IMR-90 (cell line): ENCODE results near the gene C3orf18. TPM values are rescaled to one million over a fixed set of nuclear protein-coding genes. Genes with fewer than 3 reads are reported as not detected.
A peak's percentile ranks its signal among the peaks of the same experiment; 100 is the strongest.

Experiments used
- ATAC-seq: fragments of 200-7000 bp; cut with Tn5 transposase; 2 replicates; pipeline ENCODE4 v1.9.1; 2020; ENCODE audit warnings: low read depth, mild to moderate bottlenecking, moderate library complexity
- BruUV-seq: library from RNA; stranded (reverse); fragments of 400-500 nt; replicated peaks from 2 replicates; lab custom pipeline; 2021; lab: Mats Ljungman, UMichigan
- CTCF ChIA-PET: fragments of 300-600 bp; formaldehyde crosslinking; extraction: SDS; loops from one replicate; lab custom pipeline; 2021; ENCODE audit warnings: antibody characterized with exemption; lab: Yijun Ruan, JAX
- POLR2A ChIA-PET: fragments of 300-600 bp; sonication (Branson Sonifier 250); formaldehyde crosslinking; loops from one replicate; lab custom pipeline; 2022; ENCODE audit warnings: antibody characterized with exemption; ENCODE audit not compliant: unreplicated experiment; lab: Charles Lee
- DNase-seq: peaks from one replicate; pipeline ENCODE4 v3.0.0; 2013
- H2AFZ ChIP-seq: replicated peaks from 2 replicates; pipeline ENCODE3; 2013; ENCODE audit warnings: low read length, mild to moderate bottlenecking; ENCODE audit not compliant: poor library complexity
- H2AK5ac ChIP-seq: 2 replicates; pipeline ENCODE4 v1.6.1; 2013; ENCODE audit warnings: low read depth, low read length, inconsistent platforms
- H2AK9ac ChIP-seq: replicated peaks from 2 replicates; pipeline ENCODE3; 2013; ENCODE audit warnings: mild to moderate bottlenecking, low read depth, low read length, moderate library complexity; ENCODE audit not compliant: poor library complexity
- H2BK120ac ChIP-seq: 2 replicates; pipeline ENCODE4 v1.6.1; 2013; ENCODE audit warnings: low read depth, low read length, inconsistent platforms
- H2BK15ac ChIP-seq: 3 replicates; pipeline ENCODE4 v1.6.1; 2013; ENCODE audit warnings: low read depth, low read length, inconsistent platforms
- H2BK20ac ChIP-seq: 2 replicates; pipeline ENCODE4 v1.6.1; 2013; ENCODE audit warnings: low read depth, mild to moderate bottlenecking, inconsistent platforms, low read length, moderate library complexity
- H2BK5ac ChIP-seq: 2 replicates; pipeline ENCODE4 v1.6.1; 2013; ENCODE audit warnings: mild to moderate bottlenecking, low read depth, low read length, inconsistent platforms; ENCODE audit not compliant: poor library complexity, severe bottlenecking
- H3K14ac ChIP-seq: replicated peaks from 2 replicates; pipeline ENCODE4 v1.6.1; 2013; ENCODE audit warnings: low read depth, low read length, inconsistent platforms
- H3K18ac ChIP-seq: 2 replicates; pipeline ENCODE4 v1.6.1; 2013; ENCODE audit warnings: low read depth, low read length, control low read depth
- H3K23ac ChIP-seq: 2 replicates; pipeline ENCODE4 v1.6.1; 2013; ENCODE audit warnings: low read depth, low read length, inconsistent platforms
- H3K27ac ChIP-seq: 2 replicates; pipeline ENCODE4 v1.5.1; 2013; ENCODE audit warnings: mild to moderate bottlenecking, control low read depth, low read length; ENCODE audit not compliant: insufficient read depth
- H3K27me3 ChIP-seq: 2 replicates; pipeline ENCODE4 v1.6.1; 2013; ENCODE audit warnings: low read length; ENCODE audit not compliant: control insufficient read depth, insufficient read depth
- H3K36me3 ChIP-seq: 2 replicates; pipeline ENCODE4 v1.6.1; 2013; ENCODE audit warnings: low read length, mixed read lengths; ENCODE audit not compliant: control insufficient read depth, insufficient read depth
- H3K4ac ChIP-seq: 2 replicates; pipeline ENCODE4 v1.6.1; 2013; ENCODE audit warnings: low read depth, low read length, inconsistent platforms
- H3K4me1 ChIP-seq: 2 replicates; pipeline ENCODE4 v1.6.1; 2013; ENCODE audit warnings: low read length, mixed read lengths; ENCODE audit not compliant: control insufficient read depth, insufficient read depth
- H3K4me2 ChIP-seq: 2 replicates; pipeline ENCODE4 v1.6.1; 2013; ENCODE audit warnings: low read depth, mild to moderate bottlenecking, control low read depth, low read length, moderate library complexity
- H3K4me3 ChIP-seq: 2 replicates; pipeline ENCODE4 v1.5.1; 2013; ENCODE audit warnings: low read depth, mild to moderate bottlenecking, control low read depth, low read length, moderate library complexity; ENCODE audit not compliant: insufficient read depth
- H3K56ac ChIP-seq: 2 replicates; pipeline ENCODE4 v1.6.1; 2013; ENCODE audit warnings: low read length, inconsistent platforms; ENCODE audit not compliant: insufficient read depth; ENCODE audit errors: extremely low read depth
- H3K79me1 ChIP-seq, 2 experiments: 2 replicates each; pipeline ENCODE4 v1.6.1; 2013; ENCODE audit warnings: low read length in 2 of 2, inconsistent platforms in 1 of 2, low read depth in 1 of 2
- H3K9ac ChIP-seq: 2 replicates; pipeline ENCODE4 v1.6.1; 2013; ENCODE audit warnings: low read depth, low read length, control low read depth
- H3K9me1 ChIP-seq: 2 replicates; pipeline ENCODE4 v1.6.1; 2013; ENCODE audit warnings: low read length, inconsistent platforms; ENCODE audit not compliant: insufficient read depth
- H3K9me3 ChIP-seq: 2 replicates; pipeline ENCODE4 v1.6.1; 2013; ENCODE audit warnings: low read length; ENCODE audit not compliant: control insufficient read depth, insufficient read depth
- H4K20me1 ChIP-seq: 2 replicates; pipeline ENCODE4 v1.6.1; 2013; ENCODE audit warnings: low read length, inconsistent platforms; ENCODE audit not compliant: insufficient read depth
- H4K5ac ChIP-seq: 2 replicates; pipeline ENCODE4 v1.6.1; 2013; ENCODE audit warnings: mild to moderate bottlenecking, low read depth, low read length, control low read depth
- H4K8ac ChIP-seq, 2 experiments: 2 replicates each; pipeline ENCODE4 v1.6.1; 2013; ENCODE audit warnings: low read depth in 2 of 2, low read length in 2 of 2, control low read depth in 1 of 2, inconsistent platforms in 1 of 2
- H4K91ac ChIP-seq: 2 replicates; pipeline ENCODE4 v1.6.1; 2013; ENCODE audit warnings: low read depth, low read length, inconsistent platforms; ENCODE audit not compliant: insufficient read depth
- BHLHE40 ChIP-seq: fragments of 150-350 bp; IDR thresholded peaks from 2 replicates; pipeline ENCODE4 v1.6.1; 2016; ENCODE audit warnings: mild to moderate bottlenecking, low read depth, low read length
- CEBPB ChIP-seq: IDR thresholded peaks from 2 replicates; pipeline ENCODE4 v1.6.1; 2012; ENCODE audit warnings: low read depth, low read length, improper control_type of control experiment
- CTCF ChIP-seq: conservative IDR thresholded peaks from 2 replicates; pipeline ENCODE4 v1.5.1; 2012; ENCODE audit warnings: mild to moderate bottlenecking, low read depth, low read length, improper control_type of control experiment
- ELK1 ChIP-seq: fragments of 150-350 bp; IDR thresholded peaks from 2 replicates; pipeline ENCODE4 v1.6.1; 2016; ENCODE audit warnings: low read depth, mild to moderate bottlenecking, low read length, moderate library complexity, borderline replicate concordance
- FOS ChIP-seq: fragments of 150-350 bp; IDR thresholded peaks from 2 replicates; pipeline ENCODE4 v1.6.1; 2016; ENCODE audit warnings: low read depth, low read length
- MAFK ChIP-seq: IDR thresholded peaks from 2 replicates; pipeline ENCODE4 v1.6.1; 2012; ENCODE audit warnings: low read depth, low read length, improper control_type of control experiment
- MXI1 ChIP-seq: IDR thresholded peaks from 2 replicates; pipeline ENCODE4 v1.6.1; 2012; ENCODE audit warnings: low read depth, mild to moderate bottlenecking, low read length, moderate library complexity, borderline replicate concordance
- NFE2L2 ChIP-seq: fragments of 150-350 bp; IDR thresholded peaks from 2 replicates; pipeline ENCODE4 v1.6.1; 2016; ENCODE audit warnings: low read depth, mild to moderate bottlenecking, low read length
- POLR2A ChIP-seq: IDR thresholded peaks from 2 replicates; pipeline ENCODE4 v1.6.1; 2012; ENCODE audit warnings: mild to moderate bottlenecking, low read depth, low read length
- RAD21 ChIP-seq: IDR thresholded peaks from 2 replicates; pipeline ENCODE4 v1.6.1; 2012; ENCODE audit warnings: low read length, improper control_type of control experiment
- RFX5 ChIP-seq: IDR thresholded peaks from 2 replicates; pipeline ENCODE4 v1.8.0; 2012; ENCODE audit warnings: low read depth, mild to moderate bottlenecking, low read length, moderate library complexity
- SMC3 ChIP-seq: fragments of 150-350 bp; IDR thresholded peaks from 2 replicates; pipeline ENCODE4 v1.6.1; 2016; ENCODE audit warnings: low read depth, mild to moderate bottlenecking, antibody characterized with exemption, low read length, moderate library complexity
- USF2 ChIP-seq: fragments of 150-350 bp; IDR thresholded peaks from 2 replicates; pipeline ENCODE4 v1.6.1; 2017; ENCODE audit warnings: mild to moderate bottlenecking, antibody characterized with exemption, low read length, low read depth
- WGBS, 2 experiments: methylation state at CpG; one replicate each; pipeline versions ENCODE4 v1.1.5 to v1.1.7; 2013; ENCODE audit warnings: missing lambda C conversion rate in 2 of 2; ENCODE audit not compliant: insufficient read length in 1 of 2; ENCODE audit errors: extremely low coverage in 2 of 2; 5-methylcytosine and 5-hydroxymethylcytosine counted together
- dilution Hi-C: fragments of 300-500 bp; cut with HindIII; formaldehyde crosslinking; loops from one replicate; pipeline ENCODE4 v1.14.3; 2018; ENCODE audit warnings: low sequenced_read_pairs; ENCODE audit not compliant: unreplicated experiment
- in situ Hi-C: fragments of 300-500 bp; cut with MboI; formaldehyde crosslinking; loops from 3 replicates; pipeline ENCODE4 v1.14.3; 2019; ENCODE audit warnings: low sequenced_read_pairs, inconsistent platforms, mixed read lengths
- intact Hi-C: fragments of 100-400 bp; cut with micrococcal nuclease; formaldehyde crosslinking; loops from 2 replicates; pipeline ENCODE4 v1.10.0; 2022
- polyA plus RNA-seq, 3 experiments: library from polyadenylated mRNA; depleted of rRNA; stranded (reverse); fragments of >200 nt; gene quantifications; 2 replicates each; pipeline ENCODE4 v1.2.3, GENCODE V29; 2012; ENCODE audit warnings: low replicate concordance in 1 of 3
- total RNA-seq: library from RNA; depleted of rRNA; stranded (reverse); fragments of >200 nt; gene quantifications from 2 replicates; pipeline ENCODE4 v1.2.3, GENCODE V29; 2012

The C3orf18 gene
- total and polyA plus RNA-seq, 2 of the 4 experiments (the other 2 are of a cell fraction): 6.8 to 10.6 TPM

- peak within 1 kb of the TSS; percentile 78 for H3K4me3 ChIP-seq
- peak within 1 kb of the TSS; percentile 81; the same call in 1 of the 2 replicates for H3K18ac ChIP-seq
- dilution Hi-C loops (no loop called here), intact Hi-C loops (loop anchor here (1.0 to 5.0 kb wide), 2 partner anchors 816 to 1103 kb away; partner anchors contain the start of genes MANF and TEX264), in situ Hi-C loops (no loop called here)
- peak within 1 kb of the TSS; percentile 81 for H2BK120ac ChIP-seq
- H2BK5ac ChIP-seq: peak within 1 kb of the TSS; percentile 88
- DNase-seq (peak; percentile 91), ATAC-seq (peak; percentile 81)
- peak within 1 kb of the TSS; percentile 99 for H3K14ac ChIP-seq
- H3K23ac ChIP-seq: peak within 1 kb of the TSS; percentile 87
- peaks cover 5% of the 10 kb centered on the region for H3K4me1 ChIP-seq
- no peaks in the 10 kb centered on the region for H3K9me3 ChIP-seq
- H3K56ac ChIP-seq: peak within 1 kb of the TSS; percentile 97
- ChIA-PET CTCF (interaction anchor here (2.0 to 3.5 kb wide), 2 partner anchors 44 to 47 kb away, joined by 6 to 17 read pairs; partner anchors contain the start of gene MAPKAPK3), POLR2A (interaction anchor here (0.6 to 1.6 kb wide), 5 partner anchors 42 to 1372 kb away, joined by 3 to 8 read pairs (median 3); partner anchors contain the start of genes CISH and RRP9)
- peak within 1 kb of the TSS; percentile 96 for H3K27ac ChIP-seq
- peak within 1 kb of the TSS; percentile 58; the same call in 1 of the 2 replicates for H2BK20ac ChIP-seq
- H4K91ac ChIP-seq: peak within 1 kb of the TSS; percentile 98
- peaks cover 8% of the 10 kb centered on the region for H3K9me1 ChIP-seq
- H3K4ac ChIP-seq: peak within 1 kb of the TSS; percentile 94
- H2AFZ ChIP-seq: peak within 1 kb of the TSS; percentile 98
- 1% methylated on average over 23 of the region's 55 CpGs; no CpG with 5 or more reads in 1 of the 2 experiments for WGBS, 2 experiments
- H2BK15ac ChIP-seq: peak within 1 kb of the TSS; percentile 94; the same call in 2 of the 3 replicates
- peak within 1 kb of the TSS; percentile 91 for H3K4me2 ChIP-seq
- peak within 1 kb of the TSS; percentile 92 for H4K5ac ChIP-seq
- H2AK5ac ChIP-seq: peak within 1 kb of the TSS; percentile 86
- no peaks in the 10 kb centered on the region for H3K27me3 ChIP-seq
- peaks cover 18 to 43% of the 10 kb centered on the region in 2 experiments; a peak in 3 of 4 replicates for H3K79me1 ChIP-seq
- H3K9ac ChIP-seq: peak within 1 kb of the TSS; percentile 92
- no peaks in the 10 kb centered on the region for H4K20me1 ChIP-seq
- H4K8ac ChIP-seq: peak within 1 kb of the TSS; percentile 95 to 99
- peak within 1 kb of the TSS; percentile 74 for H2AK9ac ChIP-seq
- BruUV-seq: no TSS peak
- H3K36me3 ChIP-seq: peaks cover 11% of the 10 kb centered on the region; the same call in 1 of the 2 replicates
- TF ChIP-seq CTCF: no peak
- no peak for TF ChIP-seq MAFK
- TF ChIP-seq SMC3: no peak
- no peak for TF ChIP-seq FOS
- TF ChIP-seq BHLHE40: no peak
- no peak for TF ChIP-seq NFE2L2
- no peak for TF ChIP-seq ELK1
- no peak for TF ChIP-seq RFX5
- TF ChIP-seq CEBPB: no peak
- TF ChIP-seq USF2: no peak
- no peak for TF ChIP-seq RAD21
- TF ChIP-seq POLR2A: peak; percentile 69
- TF ChIP-seq MXI1: peak; percentile 16; the same call in 1 of the 2 replicates
Measured at GRCh38 chr3:50568947-50569749, 1.6 kb upstream of the C3orf18 start, which contains the start of gene HEMK1. Gene HEMK1, plus strand, starts transcription at chr3:50569522. Its CDS starts 1,583 bp downstream, at chr3:50571105.
